ENCODE data around the gene CYSTM1.
"Not testable (repeated sequence)": the region's sequence is repeated elsewhere in the genome, so short reads cannot be mapped to it uniquely, and the experiment has no call there.

The CYSTM1 gene

DNA sequence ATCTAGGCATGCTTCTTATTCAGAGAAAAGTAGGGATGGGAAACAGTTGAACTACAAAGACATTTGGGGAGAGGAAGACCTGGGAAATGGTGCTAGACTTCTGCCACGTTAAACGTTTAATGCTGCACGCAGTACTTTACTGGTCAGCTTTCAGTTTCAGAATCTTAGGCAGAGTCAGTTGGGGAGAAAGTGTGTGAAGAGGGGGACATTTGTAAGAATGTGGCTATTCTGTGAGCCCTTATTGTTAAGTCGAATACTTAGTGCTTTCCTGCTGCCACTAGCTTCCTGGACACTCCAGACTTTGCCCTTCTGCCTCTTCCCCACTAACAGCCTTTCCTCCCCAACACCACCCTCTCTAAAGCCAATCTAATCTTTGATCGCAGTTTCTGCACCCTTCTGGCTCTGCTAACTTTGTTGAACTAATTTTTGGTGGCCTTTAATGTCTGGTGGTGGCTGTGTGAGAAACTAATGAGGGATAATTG, 6.1 kb downstream of the CYSTM1 start:
- peak; percentile 41 for DNase-seq

DNA sequence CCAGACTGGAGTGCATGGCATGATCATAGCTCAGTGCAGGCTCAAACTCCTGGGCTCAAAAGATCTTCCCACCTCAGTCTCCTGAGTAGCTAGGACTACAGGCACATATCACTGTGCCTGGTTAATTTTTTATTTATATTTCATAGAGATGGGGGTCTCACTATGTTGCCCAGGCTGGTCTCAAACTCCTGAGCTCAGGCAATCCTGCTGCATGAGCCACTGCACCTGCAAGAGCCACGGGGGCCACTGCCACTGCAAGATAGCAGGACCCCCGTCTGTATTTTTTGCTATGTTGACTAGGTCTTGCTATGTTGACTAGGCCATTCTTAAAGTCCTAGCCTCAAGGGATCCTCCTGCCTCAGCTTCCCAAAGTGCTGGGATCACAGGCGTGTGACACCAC, 6.5 kb downstream of the CYSTM1 start:
- no peak for DNase-seq

DNA sequence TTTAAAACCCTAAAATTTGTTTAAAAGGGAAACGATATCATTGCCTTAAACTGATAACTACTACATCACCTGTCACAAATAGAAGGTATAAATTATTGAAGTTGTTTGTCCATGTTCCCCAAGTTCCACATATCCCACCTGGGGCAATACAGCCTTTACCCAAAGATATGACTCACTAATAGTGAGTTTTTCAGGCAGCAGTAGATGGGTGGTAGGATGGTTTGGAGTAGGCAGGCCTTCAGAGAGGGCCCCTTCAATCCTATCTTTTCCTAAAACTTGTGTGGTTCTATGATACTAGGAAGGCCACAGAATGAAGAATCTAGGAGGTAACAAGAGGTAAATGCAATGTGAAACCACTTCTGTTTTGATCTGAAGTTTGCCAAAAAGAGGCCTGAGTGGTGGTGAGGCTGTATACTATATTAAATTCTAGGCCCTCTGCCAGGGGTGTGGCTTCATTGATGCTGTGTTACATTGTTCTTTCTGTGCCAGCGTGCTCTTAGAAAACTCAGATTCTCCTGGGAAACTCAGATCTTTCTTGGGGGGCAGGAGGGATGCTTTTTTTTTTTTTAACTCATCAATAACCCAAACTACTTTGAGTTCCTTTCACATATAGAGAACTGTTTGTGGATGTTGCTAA, 7.2 kb downstream of the CYSTM1 start:
- DNase-seq: peak; percentile 70

DNA sequence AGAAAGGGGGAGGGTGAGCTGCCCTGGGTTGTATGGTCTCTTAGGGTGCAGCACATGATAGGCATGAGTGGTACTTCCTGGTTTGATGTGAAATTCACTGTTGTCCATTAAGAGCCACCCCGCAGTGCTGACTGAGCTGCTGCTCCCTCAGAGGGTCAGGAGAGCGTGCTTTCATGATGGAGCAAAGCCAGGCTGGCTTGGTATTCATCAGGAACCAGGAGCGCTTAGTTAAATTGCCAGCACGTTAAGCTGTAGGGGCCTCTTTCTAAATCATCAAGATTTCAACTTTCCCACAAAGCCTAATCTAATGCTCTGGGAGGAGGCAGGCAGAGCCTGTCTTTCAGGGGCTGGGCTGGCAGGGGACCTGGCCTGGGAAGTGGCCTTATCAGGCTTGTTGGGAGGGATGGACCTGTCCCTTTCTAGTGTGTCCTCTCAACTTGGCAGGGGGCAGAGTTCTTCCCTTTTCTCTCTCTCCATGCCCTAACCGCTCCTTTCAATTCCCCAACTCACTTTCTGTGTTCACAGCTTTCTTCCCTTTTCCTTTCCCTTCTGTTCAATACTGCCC, 7.9 kb downstream of the CYSTM1 start:
- DNase-seq: no peak

DNA sequence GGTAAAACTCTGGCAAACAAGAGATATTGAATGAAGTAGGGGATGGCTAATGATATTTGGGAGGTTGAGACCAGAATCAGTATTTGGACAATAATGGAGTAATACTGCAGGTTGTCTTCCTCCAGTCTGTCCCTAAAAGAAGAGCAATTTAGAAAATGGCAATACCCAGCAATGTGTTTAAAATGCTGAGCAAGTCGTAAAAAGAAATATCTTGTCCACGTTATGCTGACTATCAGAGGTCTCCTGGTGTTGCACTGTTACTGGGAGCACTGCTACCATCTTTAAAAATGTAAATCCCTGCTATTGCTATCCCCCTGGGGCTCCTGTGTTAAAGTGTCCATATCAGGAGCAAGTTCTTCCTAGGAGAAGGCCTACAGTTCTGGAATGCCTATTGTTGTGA, 10.4 kb downstream of the CYSTM1 start:
- DNase-seq: no peak

DNA sequence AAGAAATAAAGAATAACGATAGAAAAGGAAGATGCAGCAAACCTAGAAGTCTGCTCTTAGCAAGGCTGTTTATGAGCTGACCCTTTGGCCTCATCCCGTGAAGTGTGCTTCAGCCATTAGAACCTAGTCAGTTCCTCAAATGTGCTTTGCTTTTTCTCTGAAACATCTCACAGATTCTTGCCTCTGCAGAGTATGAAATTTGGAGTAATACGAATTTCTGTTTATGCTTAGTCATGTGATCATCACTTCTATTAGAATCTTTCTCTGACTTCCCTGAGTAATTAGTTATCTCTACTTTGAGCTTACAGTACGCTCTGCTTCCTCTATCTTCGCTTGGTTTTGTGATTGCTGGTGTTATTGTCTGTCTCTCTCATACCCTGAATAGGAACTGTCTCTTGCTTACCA, 11.3 kb downstream of the CYSTM1 start:
- DNase-seq: no peak

DNA sequence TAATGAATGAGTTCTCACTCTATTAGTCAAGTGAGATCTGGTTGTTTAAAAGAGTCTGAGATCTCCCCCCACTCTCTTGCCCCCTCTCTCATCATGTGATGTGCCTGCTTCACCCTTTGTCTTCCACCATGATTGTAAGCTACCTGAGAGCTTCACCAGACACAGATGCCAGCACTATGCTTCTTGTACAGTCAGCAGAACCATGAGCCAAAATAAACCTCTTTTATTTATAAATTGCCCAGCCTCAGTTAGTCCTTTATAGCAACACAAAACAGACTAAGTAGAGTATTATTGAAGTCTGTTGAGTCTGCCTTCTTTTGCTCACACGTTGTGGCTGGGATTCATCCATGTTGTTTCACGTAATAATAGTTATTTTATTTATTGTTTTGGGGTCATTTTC, 14.3 kb downstream of the CYSTM1 start:
- no peak for DNase-seq

DNA sequence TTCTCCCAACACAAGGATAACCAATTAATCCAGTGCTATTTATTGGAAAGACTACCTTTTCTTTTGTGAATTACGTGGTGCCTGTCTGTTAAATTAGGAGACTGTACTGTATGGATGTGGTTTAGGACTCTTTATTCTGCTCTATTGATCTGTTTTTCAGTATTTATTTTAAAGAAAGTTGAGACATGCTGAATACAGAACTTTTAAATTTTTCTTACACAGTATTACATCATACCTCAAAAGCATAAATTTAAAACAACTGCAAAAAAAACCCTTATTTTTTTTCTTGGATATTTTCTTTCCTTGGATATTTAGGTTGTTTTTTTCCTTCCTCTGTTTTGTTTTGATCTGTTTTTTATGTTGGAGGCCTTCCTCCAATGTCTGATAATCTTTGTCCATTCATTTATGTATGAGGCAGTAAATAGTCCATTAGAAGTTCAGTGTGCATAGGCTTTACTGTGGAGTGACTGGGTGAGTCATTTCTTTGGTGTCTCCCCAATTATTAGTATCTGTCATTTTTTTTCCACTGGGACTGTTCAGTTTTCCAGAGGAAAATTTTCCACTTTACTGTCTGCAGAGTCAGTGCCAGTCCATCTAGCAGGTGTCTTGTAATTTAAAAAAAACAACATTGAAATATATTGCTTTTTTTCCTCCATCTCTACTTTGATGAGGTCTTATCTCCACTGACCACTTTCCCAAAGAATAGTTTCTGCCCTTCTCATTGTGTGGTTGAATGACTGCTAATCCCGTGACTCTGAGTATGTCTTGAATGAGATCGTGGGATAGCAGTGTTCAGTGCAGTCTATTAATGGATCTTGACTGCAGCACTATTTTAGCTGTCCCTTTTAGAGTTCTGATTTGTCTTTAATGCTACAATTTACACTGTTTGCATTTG, 15.2 kb downstream of the CYSTM1 start:
- no peak for DNase-seq

DNA sequence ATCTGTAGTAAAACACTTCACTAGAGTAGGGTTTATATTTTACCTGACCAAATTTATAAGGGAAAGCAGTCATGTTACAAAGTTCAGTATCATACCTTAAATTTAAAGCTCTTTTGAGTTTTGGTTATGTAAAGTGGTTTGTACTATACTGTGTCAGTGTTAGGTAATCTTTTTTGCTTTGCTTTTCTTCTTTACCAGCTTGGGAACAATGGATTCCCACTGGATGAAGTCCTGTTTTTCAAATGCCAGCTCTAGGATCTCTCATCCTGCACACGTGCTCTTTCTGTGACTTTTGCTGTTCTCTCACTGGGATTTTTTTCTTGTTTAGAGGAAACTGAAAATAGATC, 15.9 kb downstream of the CYSTM1 start:
- no peak for DNase-seq

DNA sequence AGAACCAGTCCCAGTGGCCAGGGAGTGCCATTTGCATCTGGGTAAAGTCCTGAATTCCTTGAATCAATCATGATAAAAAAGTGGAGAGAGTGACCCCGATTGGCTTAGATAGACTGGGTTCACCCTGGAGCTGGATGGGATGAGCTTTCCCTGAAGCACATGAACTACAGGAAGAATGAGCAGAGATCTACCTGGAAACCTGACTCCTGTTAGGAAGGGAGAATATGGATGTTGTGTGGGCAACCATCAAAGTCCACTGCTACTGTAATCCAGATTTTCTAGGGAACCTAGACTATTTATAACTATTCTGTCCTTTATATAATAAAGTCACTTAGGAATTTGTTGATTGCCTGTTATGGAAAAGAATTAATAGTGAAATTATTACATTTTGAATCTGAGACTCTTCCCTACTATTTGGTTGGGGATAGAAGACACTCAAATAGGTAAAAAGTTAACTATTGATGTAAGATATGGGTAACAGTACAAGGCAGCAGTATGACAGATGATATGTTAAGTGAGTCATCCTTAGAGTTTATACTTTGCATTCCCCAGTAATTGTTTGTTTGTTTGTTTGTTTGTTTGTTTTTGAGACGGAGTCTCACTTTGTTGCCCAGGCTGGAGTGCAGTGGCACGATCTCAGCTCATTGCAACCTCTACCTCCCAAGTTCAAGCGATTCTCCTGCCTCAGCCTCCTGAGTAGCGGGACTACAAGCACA, 17.9 kb downstream of the CYSTM1 start:
- DNase-seq: no peak

DNA sequence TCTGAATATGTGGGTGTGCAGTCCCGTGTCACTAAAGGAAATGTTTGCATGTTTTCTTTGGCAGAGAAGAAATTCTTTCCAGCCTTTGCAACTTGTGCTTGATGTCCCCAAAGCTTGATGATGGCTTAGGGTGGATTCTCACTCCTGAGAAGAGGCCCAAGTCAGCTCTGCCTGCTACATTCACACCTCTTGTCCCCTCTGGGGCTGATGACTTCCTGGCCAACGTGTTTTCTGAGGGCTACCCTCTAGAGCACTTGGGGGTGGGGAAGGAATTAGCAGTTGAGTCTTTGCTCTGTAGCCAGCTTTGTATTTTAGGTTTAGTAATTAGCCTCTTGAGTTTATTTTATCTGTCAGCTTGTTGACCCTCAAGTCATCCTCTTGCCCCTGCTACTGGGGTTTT, 19.7 kb downstream of the CYSTM1 start:
- DNase-seq: no peak

DNA sequence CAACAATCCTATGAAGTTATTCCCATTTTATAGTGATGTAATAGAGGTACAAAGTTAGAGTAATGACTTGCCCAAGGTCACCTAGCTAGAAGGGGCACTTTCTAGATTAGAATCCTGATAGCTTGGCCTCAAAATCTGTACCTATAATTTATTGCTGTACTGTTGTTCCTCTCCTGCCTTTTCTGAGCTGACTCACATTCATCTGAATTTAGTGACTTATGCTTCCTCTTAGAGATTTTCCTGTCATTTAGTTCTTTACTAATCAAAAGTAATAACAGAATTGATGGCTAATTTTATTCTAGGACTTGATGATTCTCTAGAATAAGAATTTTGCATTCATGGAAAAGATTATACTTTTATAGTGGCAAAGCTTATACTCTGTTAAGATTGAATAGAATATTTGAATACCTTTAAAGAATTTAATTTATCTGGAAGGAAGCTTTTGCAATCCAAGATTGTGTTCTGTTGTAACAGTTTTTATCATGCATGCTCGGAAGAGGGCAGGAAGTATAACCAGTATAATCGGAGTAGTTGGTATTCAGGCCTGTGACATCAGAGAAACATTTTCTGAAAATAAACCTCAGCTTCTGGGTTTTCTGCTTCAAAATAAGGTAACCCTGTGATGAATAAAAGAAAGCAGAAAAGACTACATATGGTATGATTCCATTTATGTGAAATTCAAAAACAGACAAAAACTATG, 21.3 kb downstream of the CYSTM1 start:
- no peak for DNase-seq

DNA sequence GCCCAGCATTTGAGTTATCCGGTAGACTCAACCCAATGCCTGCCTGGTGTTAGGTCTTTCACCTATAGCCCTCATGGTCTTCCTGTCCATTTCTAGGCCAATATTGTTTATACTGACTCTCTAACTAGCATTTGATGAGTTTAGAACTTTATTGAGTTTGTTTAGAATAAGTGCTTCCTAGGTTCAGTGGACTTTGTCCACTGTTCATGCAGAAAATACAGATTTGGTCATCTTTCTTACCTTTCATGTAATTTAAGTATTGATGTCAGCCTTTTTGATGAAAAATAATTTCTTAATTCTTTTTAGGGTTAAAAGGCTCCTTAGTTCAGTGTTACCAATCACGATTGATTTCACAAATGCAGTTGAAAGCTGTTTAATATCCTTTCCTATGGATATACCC, 22.0 kb downstream of the CYSTM1 start:
- DNase-seq: no peak

DNA sequence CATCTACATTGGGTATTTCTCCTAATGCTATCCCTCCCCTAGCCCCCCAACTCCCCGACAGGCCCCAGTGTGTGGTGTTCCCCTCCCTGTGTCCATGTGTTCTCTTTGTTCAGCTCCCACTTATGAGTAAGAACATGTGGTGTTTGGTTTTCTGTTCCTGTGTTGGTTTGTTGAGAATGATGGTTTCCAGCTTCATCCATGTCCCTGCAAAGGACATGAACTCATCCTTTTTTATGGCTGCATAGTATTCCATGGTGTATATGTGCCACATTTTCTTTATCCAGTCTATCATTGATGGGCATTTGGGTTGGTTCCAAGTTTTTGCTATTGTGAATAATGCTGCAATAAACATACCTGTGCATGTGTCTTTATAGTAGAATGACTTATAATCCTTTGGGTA, 23.9 kb downstream of the CYSTM1 start:
- not testable (repeated sequence) for DNase-seq

DNA sequence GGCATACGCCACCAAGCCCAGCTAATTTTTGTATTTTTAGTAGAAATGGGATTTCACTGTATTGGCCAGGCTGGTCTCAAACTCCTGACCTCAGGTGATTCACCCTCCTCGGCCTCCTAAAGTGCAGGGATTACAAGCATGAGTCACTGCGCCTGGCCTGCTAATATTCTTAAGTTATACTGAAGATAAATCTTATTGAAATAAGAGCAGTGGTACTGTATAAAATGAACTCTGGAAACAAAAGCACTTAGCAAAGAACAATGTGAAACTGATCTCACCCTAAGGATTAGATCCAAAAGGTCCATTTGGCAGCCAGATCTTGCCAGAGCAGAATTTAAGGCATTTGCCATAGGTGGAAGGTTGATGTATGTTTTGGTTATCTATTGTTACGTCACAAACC, 27.1 kb downstream of the CYSTM1 start:
- no peak for DNase-seq

DNA sequence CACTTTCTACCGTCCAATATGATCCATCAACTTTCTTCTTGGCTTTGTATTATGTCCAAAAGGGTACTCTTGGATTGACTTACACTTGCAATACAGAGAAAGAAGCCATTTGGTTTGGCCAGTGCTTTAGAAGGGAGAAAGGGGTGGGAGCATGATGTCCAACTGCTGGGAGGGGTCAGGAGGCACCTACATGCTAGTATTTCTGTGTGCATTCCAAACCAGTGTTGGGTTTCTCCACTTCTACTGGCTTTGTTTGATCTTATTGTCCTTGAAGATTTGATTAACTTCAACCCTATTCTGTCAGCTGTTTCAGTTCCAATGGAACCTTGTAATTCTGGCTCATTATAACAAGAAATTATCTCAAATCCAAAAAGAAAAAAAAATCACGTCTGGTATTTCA, 27.6 kb downstream of the CYSTM1 start:
- no peak for DNase-seq

DNA sequence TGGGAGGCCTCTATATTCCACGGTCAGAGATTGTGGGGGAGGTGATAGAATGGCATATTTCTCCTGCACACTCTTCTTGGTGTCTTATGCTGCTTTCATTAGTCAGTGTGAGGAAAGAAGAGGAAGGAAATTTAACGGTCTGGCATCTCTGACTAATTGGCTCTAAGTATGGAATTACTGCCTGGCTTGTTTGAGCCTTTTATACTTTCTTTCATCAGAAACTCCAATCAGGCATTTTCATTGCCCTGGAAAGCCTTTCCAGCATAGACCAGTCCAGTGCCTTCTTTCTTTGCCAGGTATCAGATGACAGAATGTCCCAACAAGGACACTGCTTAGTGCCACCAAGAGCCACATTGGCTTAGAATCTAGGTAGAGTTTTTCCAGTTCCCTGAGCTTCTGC, 30.2 kb downstream of the CYSTM1 start:
- no peak for DNase-seq

DNA sequence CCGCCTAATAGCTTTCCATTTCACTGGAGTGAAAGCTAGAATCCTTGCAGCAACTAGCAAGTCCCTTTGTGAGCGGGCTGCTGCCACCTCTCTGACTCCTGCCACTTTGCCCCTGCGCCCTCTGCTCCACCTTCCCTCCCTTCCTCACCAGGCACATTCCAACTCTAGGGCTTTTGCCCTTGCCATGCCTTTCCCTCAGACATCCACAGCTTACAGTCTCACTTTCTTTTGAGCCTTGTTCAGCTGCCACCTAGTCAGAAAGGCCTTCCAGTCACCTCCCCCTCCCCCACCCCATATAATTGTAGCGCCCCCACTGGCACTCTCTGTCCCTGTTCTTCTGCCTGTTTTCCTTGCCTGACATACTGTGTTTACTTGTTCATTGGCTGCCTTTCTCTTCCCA, 31.0 kb downstream of the CYSTM1 start:
- DNase-seq: no peak

DNA sequence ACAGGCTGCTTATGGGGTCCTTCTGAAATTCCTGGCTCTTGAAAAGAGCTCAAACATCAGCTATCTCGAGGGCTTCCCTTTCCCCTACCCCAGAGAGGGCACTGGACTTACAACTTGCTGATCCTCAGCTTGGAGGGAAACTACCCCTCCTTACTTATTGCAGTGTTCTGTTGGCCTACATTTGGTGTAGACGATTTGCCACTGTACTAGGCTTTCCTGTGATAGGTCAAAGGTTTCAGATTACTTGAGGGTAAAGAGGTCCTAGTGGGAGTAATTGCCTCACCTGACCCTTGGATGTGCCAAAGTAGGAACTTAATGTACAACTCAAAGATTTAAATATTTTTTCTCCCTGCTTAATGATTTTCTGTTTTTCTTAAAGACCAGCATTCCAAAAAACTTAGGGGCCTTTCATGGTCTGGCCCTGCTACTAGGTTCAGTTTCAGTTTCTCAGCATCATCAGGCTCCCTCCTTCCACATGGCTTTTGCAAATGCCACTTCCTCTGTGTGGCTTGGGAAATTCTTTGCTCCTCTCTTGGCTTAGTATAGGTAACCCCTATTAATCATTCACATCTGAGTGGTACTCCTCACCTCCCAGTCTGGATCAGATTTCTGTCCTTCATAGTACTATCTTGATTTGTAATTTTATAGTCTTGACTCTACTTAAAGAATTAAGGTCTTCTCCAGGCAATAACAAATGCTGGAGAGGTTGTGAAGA, 32.4 kb downstream of the CYSTM1 start:
- no peak for DNase-seq

DNA sequence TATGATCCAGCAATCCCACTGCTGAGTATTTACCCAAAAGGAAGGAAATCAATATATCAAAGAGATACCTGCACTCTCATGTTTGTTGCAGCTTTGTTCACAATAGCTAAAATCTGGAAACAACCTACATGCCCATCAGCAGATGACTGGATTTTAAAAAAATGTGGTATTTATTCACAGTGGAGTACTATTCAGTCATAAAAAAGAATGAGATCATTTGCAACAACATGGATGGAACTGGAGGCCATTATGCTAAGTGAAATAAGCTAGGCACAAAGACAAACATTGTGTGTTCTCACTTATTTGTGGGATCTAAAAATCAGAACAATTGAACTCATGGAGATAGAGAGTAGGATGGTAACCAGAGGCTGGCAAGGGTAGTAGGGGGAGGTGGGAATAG, 33.1 kb downstream of the CYSTM1 start:
- DNase-seq: no peak

DNA sequence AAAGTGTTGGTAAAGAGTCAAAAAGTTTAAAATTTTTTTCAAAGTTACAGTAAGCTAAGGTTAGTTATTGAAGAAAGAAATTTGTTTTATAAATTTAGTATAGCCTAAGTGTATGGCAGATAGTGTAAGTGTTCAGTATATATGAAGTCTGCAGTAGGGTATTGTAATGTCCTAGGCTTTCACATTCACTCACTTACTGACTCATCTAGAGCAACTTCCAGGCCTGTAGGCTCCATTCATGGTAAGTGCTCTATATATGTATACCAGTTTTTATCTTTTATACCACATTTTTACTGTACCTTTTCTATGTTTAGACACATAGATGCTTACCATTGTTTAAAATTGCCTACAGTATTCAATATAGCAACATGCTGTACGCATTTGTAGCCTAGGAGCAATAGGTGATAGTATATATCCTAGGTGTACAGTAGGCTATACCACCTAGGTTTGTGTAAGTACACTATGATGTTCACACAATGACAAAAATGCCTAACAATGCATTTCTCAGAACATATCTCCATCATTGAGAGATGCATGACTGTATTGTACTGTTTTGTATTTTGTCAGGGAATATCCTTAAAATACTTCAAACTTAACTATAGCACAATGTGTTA, 38.5 kb downstream of the CYSTM1 start:
- no peak for DNase-seq

DNA sequence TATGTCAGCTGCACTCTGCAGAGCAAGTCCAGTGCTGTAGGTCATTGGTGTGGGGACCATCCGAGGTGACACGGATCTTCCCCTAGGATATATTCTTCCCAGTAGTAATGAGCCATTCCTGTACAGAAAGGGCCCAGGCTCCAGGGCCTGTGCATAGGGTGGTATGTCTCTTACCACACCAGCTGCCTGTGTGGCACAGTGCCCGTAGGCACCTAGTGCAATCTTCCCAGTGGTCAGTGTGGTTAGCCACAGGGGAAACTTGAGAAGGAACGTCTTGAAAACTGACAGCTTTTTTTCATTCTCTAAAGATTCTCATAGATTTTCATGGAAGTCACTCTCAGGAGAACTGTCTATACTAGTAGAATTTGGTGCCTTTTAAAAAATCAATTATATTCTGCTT, 39.8 kb downstream of the CYSTM1 start:
- peak; percentile 81 for DNase-seq

Data from RPMI8226 (cell line).